ENCODE data around the gene WASHC4. TPM values are rescaled to one million over a fixed set of nuclear protein-coding genes. Genes with fewer than 3 reads are reported as not detected.
A peak's percentile ranks its signal among the peaks of the same experiment; 100 is the strongest.

WASHC4 gene
- total RNA-seq, 1 donor from 2014 or later: 50.9 TPM

GRCh38 chr12:105189293-105189692 lies 81.8 kb downstream of the WASHC4 start:
- Mint-ChIP-seq H3K9me3 (peaks cover 10% of the 10 kb centered on the region), H3K27me3 (ENCODE audit: low read depth) (no peaks in the 10 kb centered on the region), H3K4me1 (no peaks in the 10 kb centered on the region), H3K27ac (no peak overlapping the region), H3K4me3 (no peak overlapping the region), H3K36me3 (peaks cover 69% of the 10 kb centered on the region)
- TF ChIP-seq CTCF (IDR thresholded peaks at IDR 0.05; ENCODE audit: unreplicated experiment): no peak
- no peak for DNase-seq (ENCODE audit: low spot score in 2 of 2, unreplicated experiment in 2 of 2)

- H3K4me1 Mint-ChIP-seq: no peaks in the 10 kb centered on the region
- H3K4me3 Mint-ChIP-seq: no peak overlapping the region
- H3K36me3 Mint-ChIP-seq: peaks cover 61% of the 10 kb centered on the region
- H3K9me3 Mint-ChIP-seq: peaks cover 5% of the 10 kb centered on the region
- TF ChIP-seq CTCF (IDR thresholded peaks at IDR 0.05; ENCODE audit: unreplicated experiment): no peak
- H3K27ac Mint-ChIP-seq: peak overlapping the region; percentile 3
- DNase-seq (ENCODE audit: low spot score in 2 of 2, unreplicated experiment in 2 of 2): no peak
- no peaks in the 10 kb centered on the region for H3K27me3 Mint-ChIP-seq (ENCODE audit: low read depth)
Observed at GRCh38 chr12:105190530-105190929, 83.0 kb downstream of the WASHC4 start.

GRCh38 chr12:105192624-105193225 lies 85.2 kb downstream of the WASHC4 start:
- H3K4me1 Mint-ChIP-seq: no peaks in the 10 kb centered on the region
- no peaks in the 10 kb centered on the region for H3K9me3 Mint-ChIP-seq
- TF ChIP-seq CTCF (IDR thresholded peaks at IDR 0.05; ENCODE audit: unreplicated experiment): no peak
- H3K27me3 Mint-ChIP-seq (ENCODE audit: low read depth): no peaks in the 10 kb centered on the region
- no peak overlapping the region for H3K4me3 Mint-ChIP-seq
- no peak overlapping the region for H3K27ac Mint-ChIP-seq
- H3K36me3 Mint-ChIP-seq: peaks cover 58% of the 10 kb centered on the region
- no peak for DNase-seq (ENCODE audit: low spot score in 2 of 2, unreplicated experiment in 2 of 2)

- H3K36me3 Mint-ChIP-seq: peaks cover 48% of the 10 kb centered on the region
- H3K4me1 Mint-ChIP-seq: no peaks in the 10 kb centered on the region
- TF ChIP-seq CTCF (IDR thresholded peaks at IDR 0.05; ENCODE audit: unreplicated experiment): no peak
- H3K27me3 Mint-ChIP-seq (ENCODE audit: low read depth): no peaks in the 10 kb centered on the region
- H3K4me3 Mint-ChIP-seq: no peak overlapping the region
- H3K9me3 Mint-ChIP-seq: no peaks in the 10 kb centered on the region
- H3K27ac Mint-ChIP-seq: no peak overlapping the region
- no peak for DNase-seq (ENCODE audit: low spot score in 2 of 2, unreplicated experiment in 2 of 2)
Observed at GRCh38 chr12:105194947-105195346, 87.4 kb downstream of the WASHC4 start.

DNA sequence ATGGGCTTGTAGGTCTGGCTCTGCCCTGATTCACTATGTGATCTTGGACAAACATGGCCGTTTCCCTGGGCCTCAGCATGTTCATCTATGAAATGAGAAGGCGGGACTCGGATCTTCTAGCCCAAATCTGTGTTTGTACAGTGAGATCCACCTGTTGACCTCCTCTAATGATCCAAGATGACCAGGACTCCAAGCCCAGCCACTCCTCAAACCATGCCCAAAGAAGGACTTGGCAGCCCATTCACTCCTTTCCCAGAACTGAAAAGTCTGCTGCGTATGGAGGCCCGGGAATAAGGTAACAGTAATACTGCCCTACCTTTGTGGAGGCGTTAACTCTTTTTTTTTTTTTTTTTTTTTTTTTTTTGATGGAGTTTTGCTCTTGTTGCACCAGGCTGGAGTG lies 88.6 kb downstream of the WASHC4 start:
- no peak for TF ChIP-seq CTCF (IDR thresholded peaks at IDR 0.05; ENCODE audit: unreplicated experiment)
- Mint-ChIP-seq H3K4me1 (no peaks in the 10 kb centered on the region), H3K36me3 (peaks cover 38% of the 10 kb centered on the region), H3K4me3 (no peak overlapping the region), H3K27ac (no peak overlapping the region), H3K9me3 (no peaks in the 10 kb centered on the region), H3K27me3 (ENCODE audit: low read depth) (no peaks in the 10 kb centered on the region)
- no peak for DNase-seq (ENCODE audit: low spot score in 2 of 2, unreplicated experiment in 2 of 2)

DNA sequence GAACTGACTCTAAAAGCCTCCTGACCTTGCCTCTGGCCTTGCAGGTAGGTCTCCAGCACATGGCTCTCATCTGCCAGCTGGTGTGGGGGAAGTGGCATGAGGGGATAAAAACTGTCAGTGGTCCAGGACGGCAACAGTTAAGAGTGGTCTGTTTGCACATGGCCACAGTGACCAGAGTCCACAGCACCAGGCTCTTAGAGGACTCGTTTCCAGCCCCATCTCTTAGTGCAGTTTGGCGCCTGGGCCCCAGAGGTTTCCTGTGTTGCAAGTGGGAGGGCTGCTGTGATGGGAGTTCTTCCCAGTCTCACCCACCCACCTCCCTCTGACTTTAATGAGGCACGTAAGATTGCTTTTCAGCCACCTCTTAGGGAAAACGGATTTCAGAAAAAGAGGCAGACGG lies 91.4 kb downstream of the WASHC4 start:
- no peaks in the 10 kb centered on the region for H3K27me3 Mint-ChIP-seq (ENCODE audit: low read depth)
- peak overlapping the region; percentile 39 for H3K27ac Mint-ChIP-seq

More for the DNA sequence above, 91.4 kb downstream of the WASHC4 start:
- Mint-ChIP-seq H3K36me3 (peaks cover 23% of the 10 kb centered on the region), H3K4me1 (no peaks in the 10 kb centered on the region), H3K4me3 (no peak overlapping the region), H3K9me3 (no peaks in the 10 kb centered on the region)
- no peak for TF ChIP-seq CTCF (IDR thresholded peaks at IDR 0.05; ENCODE audit: unreplicated experiment)
- DNase-seq (ENCODE audit: low spot score in 2 of 2, unreplicated experiment in 2 of 2): no peak

All from mesothelial cell of epicardium (in vitro differentiated cells).